ENCODE results near the gene ASNS. TPM values are rescaled to one million over a fixed set of nuclear protein-coding genes. Genes with fewer than 3 reads are reported as not detected.

Gene ASNS
- total and polyA plus RNA-seq, 4 donors = 15.7 to 33.3 (median 19.7) TPM

DNA sequence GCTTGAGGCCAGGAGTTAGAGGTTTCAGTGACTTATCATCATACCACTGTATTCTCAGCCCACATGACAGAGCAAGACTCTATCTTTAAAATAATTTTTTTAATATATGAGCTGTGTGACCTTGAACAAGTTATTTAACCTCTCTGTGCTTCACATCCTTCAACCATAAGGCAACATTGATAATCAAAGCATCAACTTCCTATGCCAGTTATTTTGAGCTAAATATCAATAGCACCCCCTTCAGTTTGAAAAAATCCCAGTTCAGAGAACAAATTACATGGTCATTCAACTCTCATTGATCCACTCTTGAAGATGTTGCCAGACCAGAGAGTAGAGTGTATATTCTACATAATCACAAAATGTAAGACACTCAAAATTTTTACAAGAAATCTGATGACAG lies 53.0 kb downstream of the ASNS start:
- no peaks in the 10 kb centered on the region for H3K9me3 ChIP-seq (ENCODE audit: control insufficient read depth, low read length)
- intact Hi-C loops (cut with DNase I) = no loop called here
- H3K27me3 ChIP-seq (ENCODE audit: control insufficient read depth in 1 of 2, insufficient read depth in 2 of 2, low read length in 1 of 2) = no peaks in the 10 kb centered on the region
- no peaks in the 10 kb centered on the region for H3K36me3 ChIP-seq (ENCODE audit: control insufficient read depth in 1 of 2, insufficient read depth in 2 of 2, low read length in 1 of 2)
- DNase-seq = no peak
- no peaks in the 10 kb centered on the region for H3K4me1 ChIP-seq (ENCODE audit: control insufficient read depth in 1 of 2, insufficient read depth in 2 of 2, low read length in 2 of 2)
- H3K27ac ChIP-seq (ENCODE audit: low read depth in 1 of 2, low read length in 2 of 2) = no peak overlapping the region
- ATAC-seq (ENCODE audit: low FRiP score) = no peak
- no peak overlapping the region for H3K4me3 ChIP-seq (ENCODE audit: low read length in 2 of 2)

DNA sequence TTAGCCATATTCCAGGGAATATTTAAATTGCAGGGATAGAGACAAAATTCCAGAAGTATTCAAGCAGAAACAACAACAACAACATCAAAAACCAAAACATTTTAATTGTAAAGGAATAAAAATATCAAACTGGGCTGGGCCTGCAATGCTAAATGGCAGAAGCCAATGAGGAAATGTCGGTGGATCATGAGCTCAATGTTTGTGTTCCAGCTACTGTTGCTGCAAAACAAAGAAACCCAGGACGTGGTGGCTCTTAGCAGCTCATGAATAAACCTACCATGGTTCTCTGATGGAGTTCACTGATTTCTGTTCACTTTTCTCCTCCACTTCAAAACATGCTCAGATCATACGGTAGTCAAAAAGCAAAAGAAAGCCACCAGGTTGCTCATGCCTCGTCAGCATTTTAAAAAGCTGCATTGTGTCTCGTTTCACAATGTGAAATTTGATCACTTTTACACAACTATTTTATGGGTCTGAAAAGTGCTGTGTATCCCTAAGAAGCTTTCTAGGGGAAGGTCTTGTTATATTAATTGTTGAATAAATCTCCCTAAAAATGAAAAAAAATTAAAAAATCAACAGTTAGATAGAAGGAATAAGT lies 54.0 kb downstream of the ASNS start:
- intact Hi-C loops (cut with DNase I) = no loop called here
- Histone ChIP-seq H3K36me3 (ENCODE audit: control insufficient read depth in 1 of 2, insufficient read depth in 2 of 2, low read length in 1 of 2) (no peaks in the 10 kb centered on the region), H3K27me3 (ENCODE audit: control insufficient read depth in 1 of 2, insufficient read depth in 2 of 2, low read length in 1 of 2) (no peaks in the 10 kb centered on the region), H3K27ac (ENCODE audit: low read depth in 1 of 2, low read length in 2 of 2) (no peak overlapping the region), H3K4me3 (ENCODE audit: low read length in 2 of 2) (no peak overlapping the region), H3K9me3 (ENCODE audit: control insufficient read depth, low read length) (no peaks in the 10 kb centered on the region), H3K4me1 (ENCODE audit: control insufficient read depth in 1 of 2, insufficient read depth in 2 of 2, low read length in 2 of 2) (no peaks in the 10 kb centered on the region)
- 49 to 50% methylated on average over 5 of the region's 5 CpGs for WGBS, 2 donors
- no peak for DNase-seq
- ATAC-seq (ENCODE audit: low FRiP score) = no peak

Other genes with a start within 250 kb of the ASNS start
- 1 to 10 TPM in 1 of 2 donors, not detected in 1; 1.2 TPM for gene TAC1, start 140.3 kb downstream of the ASNS start, total RNA-seq
- 1 to 10 TPM in 1 of 2 donors, not detected in 1; 1.0 TPM for gene TAC1, start 140.3 kb downstream of the ASNS start, polyA plus RNA-seq
- not detected for gene OCM2, start 117.8 kb upstream of the ASNS start, total RNA-seq
- gene OCM2, start 117.8 kb upstream of the ASNS start, polyA plus RNA-seq = not detected
- gene LMTK2, start 234.5 kb upstream of the ASNS start, total RNA-seq = 10 to 100 TPM; 13.6 to 16.6 TPM
- 1 to 10 TPM; 1.5 to 3.6 TPM for gene LMTK2, start 234.5 kb upstream of the ASNS start, polyA plus RNA-seq

All from aorta (tissue), 5 donors.